DND-41 (cell line): ENCODE results near the gene VIM.
A peak's percentile ranks its signal among the peaks of the same experiment; 100 is the strongest.

Experiments
- ATAC-seq: fragments of 200-7000 bp; cut with Tn5 transposase; 3 replicates; pipeline ENCODE4 v1.9.1; 2021; ENCODE audit warnings: low read depth; ENCODE audit not compliant: insufficient read depth
- DNase-seq: peaks from one replicate; pipeline ENCODE4 v3.0.0-alpha.2; 2020
- H2AFZ ChIP-seq: 2 replicates; pipeline ENCODE4 v1.6.0; 2012; ENCODE audit warnings: low read depth, low read length
- H3K27ac ChIP-seq: 2 replicates; pipeline ENCODE4 v1.5.1; 2012; ENCODE audit warnings: low read length, inconsistent platforms
- H3K27me3 ChIP-seq: fragments of 200-600 bp; sonication (generic); 2 replicates; pipeline ENCODE4 v1.6.0; 2012; ENCODE audit warnings: low read length, mild to moderate bottlenecking, inconsistent platforms; ENCODE audit not compliant: insufficient read depth, poor library complexity
- H3K36me3 ChIP-seq: 2 replicates; pipeline ENCODE4 v1.5.1; 2012; ENCODE audit warnings: low read length, inconsistent platforms; ENCODE audit not compliant: insufficient read depth
- H3K4me1 ChIP-seq: 2 replicates; pipeline ENCODE4 v1.5.1; 2012; ENCODE audit warnings: mild to moderate bottlenecking, low read length; ENCODE audit not compliant: insufficient read depth
- H3K4me2 ChIP-seq: 2 replicates; pipeline ENCODE4 v1.6.0; 2012; ENCODE audit warnings: mild to moderate bottlenecking, moderate library complexity, low read length, inconsistent platforms; ENCODE audit not compliant: insufficient read depth
- H3K4me3 ChIP-seq, 2 experiments: fragments of 200-600 bp in 1 of 2; shearing (Covaris generic) in 1 of 2; 2 replicates each; pipeline ENCODE4 v1.5.1; 2012 to 2016; ENCODE audit warnings: inconsistent platforms in 2 of 2, low read length in 2 of 2, mild to moderate bottlenecking in 2 of 2, low read depth in 1 of 2, moderate library complexity in 1 of 2
- H3K79me2 ChIP-seq: 2 replicates; pipeline ENCODE4 v1.6.0; 2012; ENCODE audit warnings: low read length, inconsistent platforms; ENCODE audit not compliant: insufficient read depth
- H3K9ac ChIP-seq: 2 replicates; pipeline ENCODE4 v1.6.0; 2012; ENCODE audit warnings: low read depth, mild to moderate bottlenecking, inconsistent platforms, low read length, moderate library complexity
- H3K9me3 ChIP-seq: 2 replicates; pipeline ENCODE4 v1.5.1; 2012; ENCODE audit warnings: low read length, moderate library complexity, mild to moderate bottlenecking, inconsistent platforms; ENCODE audit not compliant: insufficient read depth, severe bottlenecking
- H4K20me1 ChIP-seq: 2 replicates; pipeline ENCODE4 v1.6.0; 2012; ENCODE audit warnings: low read length; ENCODE audit not compliant: insufficient read depth
- EZH2 ChIP-seq: IDR thresholded peaks from 3 replicates; pipeline ENCODE4 v1.6.1; 2012; ENCODE audit warnings: borderline replicate concordance, low read depth, mild to moderate bottlenecking, moderate library complexity, low read length, inconsistent platforms; ENCODE audit not compliant: severe bottlenecking
- TF ChIP-seq, protein P1 (sequence below): IDR thresholded peaks from 2 replicates; pipeline ENCODE4 v1.5.1; 2012; ENCODE audit warnings: borderline replicate concordance, low read length, moderate library complexity, mild to moderate bottlenecking; ENCODE audit not compliant: poor library complexity, severe bottlenecking; ENCODE audit errors: extremely low read depth

The VIM gene

DNA sequence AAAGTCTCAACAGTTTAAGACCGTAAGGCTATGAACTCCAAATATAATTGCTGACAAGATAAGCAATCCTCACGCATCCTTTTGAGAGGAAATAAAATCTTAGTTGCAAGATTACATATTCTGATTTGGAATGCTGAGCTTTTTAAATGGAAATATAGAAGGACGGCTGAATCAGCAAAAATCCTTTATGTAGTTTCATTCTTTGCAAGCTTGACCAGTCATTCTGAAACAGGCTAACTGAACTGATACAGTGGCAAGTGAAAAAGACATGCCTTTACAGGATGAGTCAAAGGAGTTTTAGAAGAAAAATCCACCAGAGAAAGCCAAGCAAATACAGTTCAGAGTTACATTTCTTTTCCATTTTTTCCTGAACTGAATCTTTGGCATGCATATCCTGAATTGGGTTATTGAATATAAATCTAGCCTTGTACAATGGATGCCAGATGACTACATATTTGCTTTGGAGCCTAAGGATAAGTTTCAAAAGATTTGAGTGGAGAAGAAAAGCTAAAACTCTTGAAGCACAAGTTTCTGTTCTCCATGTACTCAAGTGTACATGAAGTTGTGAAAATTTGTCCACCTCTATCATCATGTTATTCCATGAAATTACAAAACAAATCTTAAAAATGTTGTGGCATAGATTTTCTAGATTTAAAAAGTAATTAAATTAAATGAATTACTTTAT is 4.4 kb downstream of the VIM start:
- Histone ChIP-seq H3K4me1 (peaks cover 39% of the 10 kb centered on the region), H2AFZ (no peak overlapping the region), H3K9ac (no peak overlapping the region), H3K36me3 (peaks cover 79% of the 10 kb centered on the region), H3K4me3 (no peak overlapping the region), H3K9me3 (no peaks in the 10 kb centered on the region), H3K79me2 (peaks cover 38% of the 10 kb centered on the region), H4K20me1 (peaks cover 57% of the 10 kb centered on the region), H3K27me3 (no peaks in the 10 kb centered on the region), H3K4me2 (peak overlapping the region; percentile 92; the same call in 1 of the 2 replicates), H3K27ac (no peak overlapping the region)
- no peak for ATAC-seq
- DNase-seq: no peak
- TF ChIP-seq, protein P1, sequence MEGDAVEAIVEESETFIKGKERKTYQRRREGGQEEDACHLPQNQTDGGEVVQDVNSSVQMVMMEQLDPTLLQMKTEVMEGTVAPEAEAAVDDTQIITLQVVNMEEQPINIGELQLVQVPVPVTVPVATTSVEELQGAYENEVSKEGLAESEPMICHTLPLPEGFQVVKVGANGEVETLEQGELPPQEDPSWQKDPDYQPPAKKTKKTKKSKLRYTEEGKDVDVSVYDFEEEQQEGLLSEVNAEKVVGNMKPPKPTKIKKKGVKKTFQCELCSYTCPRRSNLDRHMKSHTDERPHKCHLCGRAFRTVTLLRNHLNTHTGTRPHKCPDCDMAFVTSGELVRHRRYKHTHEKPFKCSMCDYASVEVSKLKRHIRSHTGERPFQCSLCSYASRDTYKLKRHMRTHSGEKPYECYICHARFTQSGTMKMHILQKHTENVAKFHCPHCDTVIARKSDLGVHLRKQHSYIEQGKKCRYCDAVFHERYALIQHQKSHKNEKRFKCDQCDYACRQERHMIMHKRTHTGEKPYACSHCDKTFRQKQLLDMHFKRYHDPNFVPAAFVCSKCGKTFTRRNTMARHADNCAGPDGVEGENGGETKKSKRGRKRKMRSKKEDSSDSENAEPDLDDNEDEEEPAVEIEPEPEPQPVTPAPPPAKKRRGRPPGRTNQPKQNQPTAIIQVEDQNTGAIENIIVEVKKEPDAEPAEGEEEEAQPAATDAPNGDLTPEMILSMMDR: no peak
- TF ChIP-seq EZH2: no peak

DNA sequence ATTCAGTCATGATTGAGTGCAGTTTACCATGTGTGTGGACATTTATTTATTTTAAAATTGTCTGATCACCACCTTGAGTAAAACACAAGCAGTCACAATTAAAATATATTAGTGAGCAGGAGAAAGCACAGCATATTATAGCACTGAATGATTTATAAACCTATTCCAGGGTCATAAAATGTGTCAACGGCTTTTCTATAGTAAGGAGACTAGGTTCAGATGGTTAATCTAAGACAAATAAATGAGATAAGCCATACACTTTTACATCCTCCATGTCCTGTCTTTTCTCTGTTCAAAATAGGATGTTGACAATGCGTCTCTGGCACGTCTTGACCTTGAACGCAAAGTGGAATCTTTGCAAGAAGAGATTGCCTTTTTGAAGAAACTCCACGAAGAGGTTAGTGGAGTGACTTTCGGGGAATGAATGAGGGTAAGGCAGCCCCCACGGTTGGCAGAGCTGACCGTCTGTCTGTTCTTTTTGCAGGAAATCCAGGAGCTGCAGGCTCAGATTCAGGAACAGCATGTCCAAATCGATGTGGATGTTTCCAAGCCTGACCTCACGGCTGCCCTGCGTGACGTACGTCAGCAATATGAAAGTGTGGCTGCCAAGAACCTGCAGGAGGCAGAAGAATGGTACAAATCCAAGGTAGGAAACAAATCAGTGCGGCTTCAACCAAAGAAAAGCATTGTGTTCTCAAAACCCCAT is 5.4 kb downstream of the VIM start:
- no peak overlapping the region for H3K27ac ChIP-seq
- no peaks in the 10 kb centered on the region for H3K9me3 ChIP-seq
- H3K4me3 ChIP-seq: no peak overlapping the region
- H3K79me2 ChIP-seq: peaks cover 38% of the 10 kb centered on the region
- H3K4me2 ChIP-seq: no peak overlapping the region
- no peaks in the 10 kb centered on the region for H3K27me3 ChIP-seq
- H4K20me1 ChIP-seq: peaks cover 57% of the 10 kb centered on the region
- H2AFZ ChIP-seq: no peak overlapping the region
- DNase-seq (no peak), ATAC-seq (no peak)
- TF ChIP-seq, protein P1: no peak
- TF ChIP-seq EZH2: no peak
- H3K4me1 ChIP-seq: peaks cover 29% of the 10 kb centered on the region
- peaks cover 86% of the 10 kb centered on the region for H3K36me3 ChIP-seq
- H3K9ac ChIP-seq: no peak overlapping the region

DNA sequence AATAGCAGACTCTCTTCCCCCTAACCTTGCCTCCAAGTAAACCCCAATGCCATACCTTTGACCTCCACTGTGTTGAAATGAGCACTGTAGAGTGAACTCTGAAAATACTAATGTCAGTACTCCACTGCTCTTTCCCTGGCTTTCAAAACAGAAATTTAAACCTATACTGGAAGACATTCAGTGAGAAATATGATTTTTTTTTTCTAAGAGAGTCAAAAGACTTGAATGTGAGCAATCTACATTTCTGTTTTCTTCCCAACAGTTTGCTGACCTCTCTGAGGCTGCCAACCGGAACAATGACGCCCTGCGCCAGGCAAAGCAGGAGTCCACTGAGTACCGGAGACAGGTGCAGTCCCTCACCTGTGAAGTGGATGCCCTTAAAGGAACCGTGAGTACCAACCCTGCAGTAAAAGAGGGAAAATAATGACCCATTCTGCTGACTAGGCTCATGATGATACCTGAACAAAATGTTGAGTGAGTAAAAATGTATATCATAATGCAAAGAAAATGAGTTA is 6.4 kb downstream of the VIM start:
- no peak for ATAC-seq
- H3K4me1 ChIP-seq: peaks cover 25% of the 10 kb centered on the region
- H2AFZ ChIP-seq: no peak overlapping the region
- peaks cover 54% of the 10 kb centered on the region for H4K20me1 ChIP-seq
- H3K27ac ChIP-seq: no peak overlapping the region
- H3K4me2 ChIP-seq: no peak overlapping the region
- H3K79me2 ChIP-seq: peaks cover 34% of the 10 kb centered on the region
- no peak overlapping the region for H3K4me3 ChIP-seq
- DNase-seq: no peak
- no peak for TF ChIP-seq EZH2
- no peaks in the 10 kb centered on the region for H3K27me3 ChIP-seq
- no peak overlapping the region for H3K9ac ChIP-seq
- peaks cover 83% of the 10 kb centered on the region for H3K36me3 ChIP-seq
- H3K9me3 ChIP-seq: no peaks in the 10 kb centered on the region

DNA sequence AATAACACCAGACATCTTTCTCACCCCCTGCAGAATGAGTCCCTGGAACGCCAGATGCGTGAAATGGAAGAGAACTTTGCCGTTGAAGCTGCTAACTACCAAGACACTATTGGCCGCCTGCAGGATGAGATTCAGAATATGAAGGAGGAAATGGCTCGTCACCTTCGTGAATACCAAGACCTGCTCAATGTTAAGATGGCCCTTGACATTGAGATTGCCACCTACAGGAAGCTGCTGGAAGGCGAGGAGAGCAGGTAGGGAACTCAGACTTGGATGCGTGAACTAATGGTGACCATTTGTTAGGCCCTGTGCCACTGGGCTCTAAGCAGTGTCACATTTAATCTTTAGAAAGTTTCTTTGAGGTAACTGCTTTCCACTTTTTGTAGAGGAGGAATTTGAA is 7.1 kb downstream of the VIM start:
- Histone ChIP-seq H4K20me1 (peaks cover 48% of the 10 kb centered on the region), H3K4me3 (no peak overlapping the region), H3K4me1 (peaks cover 22% of the 10 kb centered on the region), H3K79me2 (peaks cover 28% of the 10 kb centered on the region), H3K27me3 (no peaks in the 10 kb centered on the region), H3K4me2 (no peak overlapping the region), H2AFZ (no peak overlapping the region), H3K9me3 (no peaks in the 10 kb centered on the region), H3K36me3 (peaks cover 79% of the 10 kb centered on the region), H3K27ac (no peak overlapping the region), H3K9ac (no peak overlapping the region)
- ATAC-seq (no peak), DNase-seq (peak; percentile 11)
- TF ChIP-seq, protein P1: peak; percentile 47
- TF ChIP-seq EZH2: no peak
